Measurements from ENCODE around the gene LLGL2. TPM values are rescaled to one million over a fixed set of nuclear protein-coding genes. Genes with fewer than 3 reads are reported as not detected.

LLGL2 gene
- total RNA-seq, 6 donors from 2014 or later: 113 to 256 (median 175) TPM

GRCh38 chr17:75487351-75488070, 38.0 kb upstream of the LLGL2 start:
- Histone ChIP-seq H3K4me3 (no peak overlapping the region), H3K36me3 (peaks cover 3 to 24% (median 15%) of the 10 kb centered on the region in 4 donors), H3K27ac (peak overlapping the region; percentile 69 to 87 (median 72)), H3K4me1 (peaks cover 40 to 68% (median 50%) of the 10 kb centered on the region in 4 donors), H3K27me3 (no peaks in the 10 kb centered on the region), H3K9me3 (no peaks in the 10 kb centered on the region)
- DNase-seq (peak in 1 of 2 donors; percentile 64), ATAC-seq (ENCODE audit: low FRiP score in 2 of 2) (peak in 1 of 2 donors; percentile 68)
- TF ChIP-seq POLR2AphosphoS5 (IDR thresholded peaks at IDR 0.05) (peak; percentile 28 to 30), POLR2A (IDR thresholded peaks at IDR 0.05) (no peak), CTCF (IDR thresholded peaks at IDR 0.05) (peak in 1 of 6 experiments; percentile 4)
- 33 to 44% methylated on average over 10 to 12 of the region's 12 CpGs for WGBS, 2 donors

- H3K4me1 ChIP-seq: peaks cover 40 to 55% (median 41%) of the 10 kb centered on the region in 4 donors
- peak in 1 of 2 donors; percentile 54 for DNase-seq
- no peaks in the 10 kb centered on the region for H3K9me3 ChIP-seq
- WGBS, 2 donors: 88 to 92% methylated on average over 10 to 24 of the region's 24 CpGs
- no peak overlapping the region for H3K4me3 ChIP-seq
- no peak for ATAC-seq (ENCODE audit: low FRiP score in 2 of 2)
- no peaks in the 10 kb centered on the region for H3K27me3 ChIP-seq
- H3K36me3 ChIP-seq: peaks cover 13 to 38% (median 29%) of the 10 kb centered on the region in 4 donors
- TF ChIP-seq POLR2AphosphoS5 (IDR thresholded peaks at IDR 0.05): no peak
- no peak for TF ChIP-seq EP300 (IDR thresholded peaks at IDR 0.05)
- no peak for TF ChIP-seq POLR2A (IDR thresholded peaks at IDR 0.05)
- no peak for TF ChIP-seq CTCF (IDR thresholded peaks at IDR 0.05)
- peak overlapping the region in 3 of 4 donors; percentile 69 to 87 (median 74) for H3K27ac ChIP-seq
Measured at GRCh38 chr17:75488693-75489510, 36.6 kb upstream of the LLGL2 start.

GRCh38 chr17:75489511-75489955, 36.0 kb upstream of the LLGL2 start:
- no peak overlapping the region for H3K4me3 ChIP-seq
- no peak for TF ChIP-seq CTCF (IDR thresholded peaks at IDR 0.05)
- TF ChIP-seq POLR2A (IDR thresholded peaks at IDR 0.05): no peak
- no peak for TF ChIP-seq POLR2AphosphoS5 (IDR thresholded peaks at IDR 0.05)
- no peak for TF ChIP-seq EP300 (IDR thresholded peaks at IDR 0.05)
- H3K36me3 ChIP-seq: peaks cover 13 to 44% (median 35%) of the 10 kb centered on the region in 4 donors
- peak overlapping the region in 3 of 4 donors; percentile 56 to 87 (median 74) for H3K27ac ChIP-seq
- WGBS, 2 donors: 75 to 83% methylated on average over 14 of the region's 14 CpGs
- no peaks in the 10 kb centered on the region for H3K9me3 ChIP-seq
- no peak for ATAC-seq (ENCODE audit: low FRiP score in 2 of 2)
- no peaks in the 10 kb centered on the region for H3K27me3 ChIP-seq
- peaks cover 40 to 55% (median 41%) of the 10 kb centered on the region in 4 donors for H3K4me1 ChIP-seq
- no peak for DNase-seq

GRCh38 chr17:75490173-75490743, 35.2 kb upstream of the LLGL2 start:
- 60 to 67% methylated on average over 1 to 12 of the region's 14 CpGs for WGBS, 2 donors
- Histone ChIP-seq H3K27ac (peak overlapping the region; percentile 56 to 87 (median 70)), H3K27me3 (no peaks in the 10 kb centered on the region), H3K4me3 (no peak overlapping the region), H3K9me3 (no peaks in the 10 kb centered on the region), H3K36me3 (peaks cover 13 to 51% (median 42%) of the 10 kb centered on the region in 4 donors), H3K4me1 (peaks cover 40 to 55% (median 41%) of the 10 kb centered on the region in 4 donors)
- ATAC-seq (ENCODE audit: low FRiP score in 2 of 2): no peak
- DNase-seq: peak; percentile 54 to 71
- TF ChIP-seq CTCF (IDR thresholded peaks at IDR 0.05) (no peak), POLR2A (IDR thresholded peaks at IDR 0.05) (no peak), POLR2AphosphoS5 (IDR thresholded peaks at IDR 0.05) (no peak), EP300 (IDR thresholded peaks at IDR 0.05) (no peak)

Measured in upper lobe of left lung (tissue), 6 donors.